Measurements from ENCODE around the gene LRIT2. TPM values are rescaled to one million over a fixed set of nuclear protein-coding genes. Genes with fewer than 3 reads are reported as not detected.
"Not testable (repeated sequence)": the region's sequence is repeated elsewhere in the genome, so short reads cannot be mapped to it uniquely, and the experiment has no call there.

Gene LRIT2
- total RNA-seq, 1 experiment from 2014 or later = not detected

DNA sequence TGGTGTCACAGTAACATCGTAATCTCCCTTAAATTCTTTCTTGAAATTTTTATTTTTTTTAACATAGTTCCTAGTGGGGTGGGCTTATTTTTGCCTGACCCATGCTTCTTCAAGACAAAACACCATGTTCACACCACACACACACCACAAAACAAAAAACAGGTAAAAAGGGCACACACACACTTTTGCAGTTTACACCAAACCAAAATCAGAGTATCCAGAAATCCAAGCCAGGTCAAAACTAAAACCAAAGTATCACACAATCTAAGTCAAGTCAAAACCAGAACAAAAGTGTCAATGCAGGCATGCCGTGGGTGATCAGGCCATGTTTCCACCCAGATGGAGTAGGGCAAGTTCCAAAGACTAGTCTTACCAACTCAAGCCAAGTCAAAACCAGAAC, 54.1 kb downstream of the LRIT2 start:
- intact Hi-C loops (cut with micrococcal nuclease); H3K27ac Mint-ChIP-seq (ENCODE audit: low read depth, unreplicated experiment); DNase-seq (ENCODE audit: unreplicated experiment); POLR2A ChIA-PET; H3K36me3 Mint-ChIP-seq (ENCODE audit: insufficient read depth, unreplicated experiment); CTCF ChIA-PET; H3K4me3 Mint-ChIP-seq (ENCODE audit: unreplicated experiment); BruUV-seq (replicated peaks); H3K9me3 Mint-ChIP-seq (ENCODE audit: unreplicated experiment); H3K27me3 Mint-ChIP-seq (ENCODE audit: insufficient read depth, unreplicated experiment); H3K4me1 Mint-ChIP-seq (ENCODE audit: insufficient read depth, unreplicated experiment): not testable (repeated sequence)

Other genes starting within 250 kb of the LRIT2 start
- gene GHITM, start 86.0 kb downstream of the LRIT2 start, total RNA-seq (2022) = 272 and 389 TPM in 2 replicates
- gene GPR15LG, start 51.7 kb downstream of the LRIT2 start, total RNA-seq (2022) = not detected in 2 replicates
- not detected in 2 replicates for gene CDHR1, start 31.0 kb downstream of the LRIT2 start, total RNA-seq (2022)
- not detected in 2 replicates for gene LRIT1, start 16.0 kb upstream of the LRIT2 start, total RNA-seq (2022)
- gene RGR, start 19.5 kb upstream of the LRIT2 start, total RNA-seq (2022) = not detected in 2 replicates
- gene CCSER2, start 103.0 kb upstream of the LRIT2 start, total RNA-seq (2022) = 62.2 and 70.0 TPM in 2 replicates

Measured in MCF 10A (cell line).